ENCODE results near the gene CTPS1.

The CTPS1 gene

DNA sequence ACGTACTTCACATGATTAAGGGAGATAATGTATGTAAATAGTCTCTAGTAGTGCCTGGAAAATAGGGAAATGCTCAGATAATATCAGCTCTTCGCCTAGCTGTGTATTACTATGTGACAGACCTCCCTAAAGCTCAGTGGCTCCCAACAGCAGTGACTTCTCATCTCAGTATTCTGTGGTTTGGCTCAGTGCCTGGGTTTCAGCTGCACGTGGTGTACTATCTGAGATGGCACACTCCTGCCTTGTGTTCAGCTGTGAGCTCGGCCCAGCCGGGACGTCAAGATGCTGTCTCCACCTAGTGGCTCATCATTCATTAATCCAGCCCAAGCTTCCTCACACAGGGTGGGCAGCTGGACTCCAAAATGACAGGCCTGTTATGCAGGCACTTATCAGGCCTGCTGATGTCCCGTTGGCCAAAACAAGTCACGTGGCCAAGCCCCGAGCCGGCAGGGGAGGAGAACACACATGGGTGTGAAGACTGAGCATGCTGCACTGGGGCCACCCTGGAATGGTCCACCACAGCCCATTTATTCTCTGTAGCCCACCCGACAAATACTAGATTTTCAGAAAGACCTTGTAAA is 24.2 kb downstream of the CTPS1 start:
- DNase-seq, result no peak

DNA sequence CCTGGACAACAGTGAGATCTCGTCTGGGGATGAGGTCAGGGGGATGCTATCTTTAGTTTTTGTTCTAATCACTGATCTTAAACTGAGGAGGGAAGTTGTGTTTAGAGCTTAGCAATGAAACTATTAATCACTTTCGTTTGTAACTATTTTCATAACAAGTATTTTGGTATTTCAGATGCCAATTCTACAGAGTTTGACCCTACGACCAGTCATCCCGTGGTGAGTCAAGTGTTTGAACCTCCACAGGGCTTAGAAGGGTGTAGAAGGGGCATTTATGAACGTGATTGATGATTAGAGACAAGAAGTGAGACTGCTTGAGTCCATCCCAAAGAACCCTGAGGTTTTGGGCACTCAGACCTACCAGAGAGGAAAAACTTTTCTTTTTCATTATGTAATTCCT is 26.4 kb downstream of the CTPS1 start:
- no peak for DNase-seq

DNA sequence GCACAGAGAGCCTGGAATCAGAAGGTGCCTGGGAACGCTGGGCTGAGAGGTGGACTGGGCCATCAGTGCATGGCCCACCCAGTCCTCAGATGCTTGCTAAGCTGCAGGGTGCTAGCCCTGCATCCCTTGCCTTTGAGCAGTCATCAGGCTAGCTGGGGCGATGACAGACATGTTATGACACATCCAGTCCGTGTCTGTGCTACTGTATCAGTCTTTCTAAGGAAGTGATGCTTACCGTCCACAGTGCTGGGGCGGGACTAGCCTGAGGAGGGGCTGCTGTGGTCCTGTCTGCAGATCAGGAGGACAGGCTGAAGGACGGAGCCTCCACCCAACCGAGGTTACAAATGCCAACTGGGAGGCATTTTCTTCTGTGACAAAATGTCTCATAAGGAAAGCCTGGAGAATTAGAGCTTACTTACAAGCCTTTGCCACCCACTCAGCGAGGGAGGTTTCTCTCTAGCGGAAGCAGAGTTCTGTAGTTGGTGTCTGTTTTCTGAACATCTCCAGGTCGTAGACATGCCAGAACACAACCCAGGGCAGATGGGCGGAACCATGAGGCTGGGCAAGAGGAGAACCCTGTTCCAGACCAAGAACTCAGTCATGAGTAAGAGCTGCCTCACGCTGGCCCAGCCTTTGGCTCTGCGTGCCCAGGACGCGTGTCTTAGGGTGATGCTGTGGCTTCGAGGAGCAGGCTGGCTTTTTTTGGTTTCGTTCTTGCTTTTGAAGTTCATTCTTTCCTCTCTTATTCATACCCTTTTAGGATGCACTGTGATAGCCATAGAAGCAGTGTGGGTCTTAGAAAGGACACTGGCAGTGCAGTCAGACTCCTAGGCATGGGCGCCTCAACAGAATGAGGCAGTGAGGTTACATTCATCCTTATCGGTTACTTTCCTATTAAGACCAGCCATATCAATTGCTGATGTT is 27.7 kb downstream of the CTPS1 start:
- no peak for DNase-seq

DNA sequence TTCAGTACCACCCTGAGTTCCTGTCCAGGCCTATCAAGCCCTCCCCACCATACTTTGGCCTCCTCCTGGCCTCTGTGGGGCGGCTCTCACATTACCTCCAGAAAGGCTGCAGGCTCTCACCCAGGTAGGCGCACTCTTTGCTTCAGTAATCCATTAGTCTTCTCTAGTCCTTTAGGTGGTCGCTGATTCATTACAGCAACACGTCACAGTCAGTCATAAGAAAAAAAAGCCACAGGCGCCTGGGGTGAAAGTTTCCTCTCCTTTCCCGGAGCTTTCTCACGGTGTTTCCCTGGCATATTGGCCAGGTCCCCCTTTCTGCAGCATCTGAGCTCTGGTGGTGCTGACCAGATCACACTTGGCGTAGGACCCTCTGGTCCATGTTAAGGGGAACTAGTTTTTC is 30.0 kb downstream of the CTPS1 start:
- no peak for DNase-seq

DNA sequence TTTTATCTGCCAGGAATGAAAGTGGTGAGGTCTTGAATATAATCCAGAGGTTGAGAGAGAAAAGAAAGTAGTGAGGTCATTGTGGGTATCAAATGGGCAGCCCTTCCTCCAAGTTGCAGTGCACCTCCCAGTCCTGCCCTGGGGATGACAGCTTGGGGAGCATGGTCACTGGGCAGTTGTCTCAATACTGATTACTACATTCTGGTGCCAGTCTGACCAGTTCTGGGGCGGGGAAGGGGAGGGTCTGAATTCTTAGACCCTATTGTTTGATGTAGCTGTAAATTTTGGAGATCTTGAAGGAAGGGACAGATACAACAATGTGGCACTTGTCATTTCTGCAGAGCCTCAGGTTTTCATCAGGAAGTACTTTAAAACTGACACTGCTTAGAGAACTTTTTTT is 30.8 kb downstream of the CTPS1 start:
- no peak for DNase-seq

DNA sequence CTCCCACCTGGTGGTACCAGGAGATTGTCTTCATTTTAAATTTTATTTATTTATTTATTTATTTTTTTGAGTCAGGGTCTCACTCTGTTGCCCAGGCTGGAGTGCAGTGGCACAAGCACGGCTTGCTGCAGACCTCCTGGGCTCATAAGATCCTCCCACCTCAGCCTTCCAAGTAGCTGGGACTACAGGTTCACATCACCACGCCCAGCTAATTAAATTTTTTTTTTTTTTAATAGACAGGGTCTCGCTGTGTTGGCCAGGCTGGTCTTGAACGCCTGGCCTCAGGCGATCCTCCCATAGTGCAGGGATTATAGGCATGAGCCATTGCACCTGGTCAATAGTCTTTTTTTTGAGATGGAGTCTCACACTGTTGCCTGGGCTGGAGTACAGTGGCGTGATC is 33.5 kb downstream of the CTPS1 start:
- no peak for DNase-seq

DNA sequence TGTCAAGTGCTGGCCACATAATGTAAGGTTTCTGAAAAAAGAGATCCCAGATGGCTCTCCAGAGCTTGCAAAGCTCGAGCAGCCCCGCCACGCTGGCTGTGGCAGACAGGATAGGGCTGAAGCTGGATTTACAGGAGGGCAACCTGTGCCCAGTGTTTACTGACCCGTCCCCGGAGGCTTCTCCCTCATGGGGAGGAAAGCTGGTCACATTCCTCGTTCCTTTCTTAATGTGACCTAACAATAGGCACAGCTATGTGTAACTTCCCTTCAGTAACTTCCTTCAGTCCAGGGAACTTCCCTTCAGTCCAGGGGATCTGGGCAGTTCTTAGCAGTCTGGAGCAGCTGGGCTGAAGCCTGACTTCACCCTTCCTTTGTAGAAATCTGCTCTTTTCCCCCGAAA is 34.3 kb downstream of the CTPS1 start:
- peak; percentile 50 for DNase-seq

DNA sequence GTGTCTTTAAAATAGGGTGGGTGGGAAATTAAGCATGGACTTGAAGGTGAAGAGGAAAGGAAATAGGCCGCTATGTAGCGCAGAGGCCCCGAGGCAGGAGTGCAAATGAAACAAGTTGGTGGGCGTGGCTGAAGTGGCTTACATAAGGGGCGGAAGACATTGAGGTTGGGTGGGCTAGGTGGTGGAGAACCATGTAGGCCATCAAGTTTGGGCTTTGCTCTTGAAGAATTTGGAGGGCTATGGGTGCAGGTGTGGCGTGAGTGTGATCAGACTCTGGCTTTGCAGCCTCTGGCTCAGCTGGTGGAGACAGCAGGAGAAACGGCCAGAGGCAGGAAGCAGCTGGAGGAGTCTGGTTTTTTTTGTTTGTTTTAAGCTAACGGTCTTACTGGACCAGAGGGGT is 35.4 kb downstream of the CTPS1 start:
- no peak for DNase-seq

DNA sequence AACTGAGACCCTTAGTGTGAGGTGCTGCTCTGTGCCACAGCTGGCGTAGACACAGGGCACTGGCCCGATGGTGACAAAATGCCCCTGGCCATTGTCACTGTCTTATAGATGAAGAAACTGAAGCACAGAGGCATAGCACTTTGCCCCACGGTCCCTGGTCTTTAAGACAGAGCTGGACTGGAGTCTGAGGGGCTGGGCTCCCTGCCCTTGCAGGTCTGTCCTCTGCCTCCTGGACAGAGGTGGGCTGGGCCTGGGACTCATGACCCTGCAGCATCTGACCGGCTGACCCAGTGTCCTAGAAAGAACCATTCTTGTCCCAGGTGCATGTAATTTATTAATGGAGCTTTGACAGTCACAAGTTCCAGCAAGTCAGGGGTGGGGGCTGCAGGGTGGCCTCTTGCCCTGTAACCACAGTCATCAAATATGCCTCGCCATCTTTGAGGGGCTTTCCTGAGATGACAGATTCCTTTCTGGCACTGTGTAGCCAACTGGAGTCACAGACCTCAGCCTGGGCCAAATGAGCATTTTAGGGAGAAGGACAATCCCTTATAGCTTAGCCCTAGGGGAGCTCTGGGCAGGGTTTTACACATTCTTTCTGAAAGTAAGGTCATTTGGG is 35.9 kb downstream of the CTPS1 start:
- DNase-seq, result no peak

DNA sequence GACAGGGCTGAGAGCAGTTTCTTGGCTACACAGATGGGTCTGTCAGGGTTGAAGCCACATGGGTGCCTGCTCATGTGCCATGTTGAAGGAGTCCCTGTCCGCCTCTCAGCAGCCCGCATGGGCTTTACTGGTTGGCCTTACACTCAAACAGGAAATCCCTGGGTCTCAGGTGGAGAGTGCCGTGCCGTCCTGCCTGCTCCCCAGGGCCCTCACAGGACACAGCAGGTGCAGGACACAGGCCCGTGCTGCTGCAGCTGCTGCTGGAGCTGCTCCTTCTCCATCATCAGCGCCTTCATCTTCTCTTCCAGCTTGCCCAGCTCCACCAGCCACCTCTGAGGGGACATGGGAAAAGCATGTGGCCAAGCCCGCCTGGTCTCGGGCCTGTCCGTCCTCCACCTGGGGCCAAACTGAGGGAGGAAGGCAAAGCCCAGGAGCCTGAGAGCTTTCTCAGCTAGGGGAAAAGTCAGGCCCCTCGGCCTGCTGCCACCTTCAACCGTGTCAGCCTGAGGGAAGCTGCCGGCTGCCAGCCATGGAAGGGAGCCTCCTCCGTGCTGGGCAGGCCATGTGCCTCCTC is 36.5 kb downstream of the CTPS1 start:
- no peak for DNase-seq

DNA sequence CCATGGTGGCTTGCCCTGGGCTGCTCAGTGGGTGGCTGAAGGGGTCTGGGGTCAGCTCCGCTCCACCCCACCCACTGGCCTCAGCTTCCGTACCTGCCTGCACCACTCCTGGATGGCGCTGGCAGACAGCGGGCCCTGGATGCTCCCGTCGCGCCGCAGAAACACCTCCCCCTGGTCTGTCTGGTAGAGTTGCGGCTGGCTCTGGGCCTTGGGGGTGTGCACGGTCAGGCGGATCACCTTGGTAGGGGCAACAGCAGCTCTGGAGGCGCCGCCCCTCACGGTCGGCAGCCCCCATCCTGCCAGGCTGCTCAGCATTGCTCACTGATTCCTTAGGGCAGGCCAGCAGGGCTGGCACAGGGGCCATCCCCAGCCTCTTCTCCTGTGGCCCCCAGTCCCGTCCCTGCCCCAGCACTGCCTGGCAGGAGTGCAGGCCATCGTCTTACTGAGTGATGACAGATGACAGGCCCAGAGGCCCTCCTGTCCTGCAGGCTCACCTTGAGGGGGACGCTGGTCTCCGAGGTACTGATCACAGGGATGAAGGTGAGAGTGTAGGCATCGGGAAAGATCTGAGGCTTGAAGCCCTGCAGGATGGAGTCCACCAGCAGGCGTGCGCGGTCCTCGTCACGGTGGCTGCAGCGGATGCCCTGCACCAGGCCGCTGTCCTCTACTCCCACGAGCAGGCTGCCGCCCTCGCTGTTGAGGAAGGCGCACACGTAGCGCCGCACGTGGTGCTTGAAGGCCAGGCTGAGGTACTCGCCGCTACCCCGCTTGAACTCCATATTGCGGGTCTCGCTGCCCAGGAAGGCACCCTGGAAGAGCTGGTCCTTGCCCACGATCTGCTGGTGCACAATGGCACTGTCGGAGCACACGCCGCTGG is 37.9 kb downstream of the CTPS1 start:
- DNase-seq, result no peak

DNA sequence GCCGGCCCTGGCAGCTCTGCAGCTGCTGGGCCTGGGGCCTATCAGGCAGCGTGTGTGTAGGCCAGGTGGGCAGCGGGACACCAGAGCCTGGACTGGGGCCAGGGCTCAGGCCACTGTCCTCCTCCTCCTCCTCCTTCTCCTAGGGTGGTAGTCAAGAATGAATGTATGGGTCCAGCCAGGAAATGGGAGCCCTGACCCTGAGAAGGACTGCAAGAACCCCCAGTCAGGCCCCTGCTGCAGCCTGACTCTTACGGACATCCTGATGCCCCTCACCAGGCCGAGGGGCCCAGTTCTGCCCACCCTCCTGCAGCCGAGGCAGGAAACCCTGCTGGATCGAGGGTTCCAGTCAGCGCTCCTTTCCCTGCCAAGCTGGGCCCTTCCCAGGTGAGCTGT is 38.5 kb downstream of the CTPS1 start:
- no peak for DNase-seq

DNA sequence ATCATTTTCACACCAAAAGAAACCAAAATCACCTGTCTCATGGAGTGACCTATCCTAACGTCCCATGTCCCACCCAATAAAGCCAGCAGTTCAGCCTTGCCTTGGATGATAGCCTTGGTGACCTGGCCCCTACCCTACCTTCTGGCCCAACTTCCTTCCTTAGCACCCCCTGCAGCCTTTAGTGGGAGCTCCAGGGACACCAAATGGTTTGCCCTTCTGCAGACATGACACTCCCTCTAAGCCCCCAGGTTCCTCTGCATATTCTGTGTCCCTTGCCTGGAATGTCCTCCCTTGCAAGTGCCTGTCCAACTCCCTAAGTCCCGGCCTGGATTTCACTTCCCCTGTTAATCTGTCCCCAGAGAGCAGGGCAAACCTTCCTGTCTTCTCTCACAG is 39.9 kb downstream of the CTPS1 start:
- DNase-seq, result no peak

DNA sequence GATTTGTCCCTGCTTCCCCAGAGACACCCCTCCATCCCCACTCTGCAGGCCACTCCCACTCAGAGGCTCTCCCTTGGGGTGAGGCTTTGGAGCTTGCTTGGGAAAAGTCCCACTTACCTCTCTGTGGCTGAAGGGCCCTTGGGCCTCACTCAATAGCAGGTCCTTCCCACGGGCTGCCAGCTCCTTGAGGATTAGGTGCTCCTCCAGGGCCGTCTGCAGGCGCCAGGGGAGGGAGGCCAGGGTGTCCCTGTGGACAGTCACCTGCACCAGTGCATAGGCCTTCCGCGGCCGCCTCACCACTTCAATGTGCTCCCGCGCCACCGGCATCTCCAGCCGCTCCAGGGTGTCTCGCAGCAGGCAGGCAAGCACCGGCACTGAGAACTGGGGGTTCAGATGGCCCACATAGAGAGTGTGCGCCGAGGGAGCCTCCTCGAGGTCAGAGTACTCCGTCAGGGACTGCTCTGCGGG is 40.6 kb downstream of the CTPS1 start:
- DNase-seq, result no peak

DNA sequence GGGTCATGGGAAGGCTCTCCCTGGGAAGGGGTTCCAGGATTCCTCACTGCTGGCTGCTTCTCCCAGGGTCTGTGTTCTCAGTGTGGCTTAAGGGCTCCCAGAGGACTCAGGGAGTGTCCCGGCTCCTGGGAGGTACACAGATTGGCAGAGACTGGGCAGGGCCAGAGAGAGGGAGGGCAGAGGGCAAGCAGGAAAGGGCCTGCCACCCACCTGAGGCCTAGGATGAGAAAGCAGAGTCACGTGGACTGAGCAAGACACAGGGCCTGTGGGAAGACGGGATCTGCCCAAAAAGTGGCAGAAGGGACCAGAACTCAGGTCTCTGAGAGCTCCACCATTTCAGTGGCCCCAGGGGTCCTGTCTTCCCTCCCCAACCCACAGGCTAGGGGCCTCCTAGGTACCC is 41.2 kb downstream of the CTPS1 start:
- no peak for DNase-seq

DNA sequence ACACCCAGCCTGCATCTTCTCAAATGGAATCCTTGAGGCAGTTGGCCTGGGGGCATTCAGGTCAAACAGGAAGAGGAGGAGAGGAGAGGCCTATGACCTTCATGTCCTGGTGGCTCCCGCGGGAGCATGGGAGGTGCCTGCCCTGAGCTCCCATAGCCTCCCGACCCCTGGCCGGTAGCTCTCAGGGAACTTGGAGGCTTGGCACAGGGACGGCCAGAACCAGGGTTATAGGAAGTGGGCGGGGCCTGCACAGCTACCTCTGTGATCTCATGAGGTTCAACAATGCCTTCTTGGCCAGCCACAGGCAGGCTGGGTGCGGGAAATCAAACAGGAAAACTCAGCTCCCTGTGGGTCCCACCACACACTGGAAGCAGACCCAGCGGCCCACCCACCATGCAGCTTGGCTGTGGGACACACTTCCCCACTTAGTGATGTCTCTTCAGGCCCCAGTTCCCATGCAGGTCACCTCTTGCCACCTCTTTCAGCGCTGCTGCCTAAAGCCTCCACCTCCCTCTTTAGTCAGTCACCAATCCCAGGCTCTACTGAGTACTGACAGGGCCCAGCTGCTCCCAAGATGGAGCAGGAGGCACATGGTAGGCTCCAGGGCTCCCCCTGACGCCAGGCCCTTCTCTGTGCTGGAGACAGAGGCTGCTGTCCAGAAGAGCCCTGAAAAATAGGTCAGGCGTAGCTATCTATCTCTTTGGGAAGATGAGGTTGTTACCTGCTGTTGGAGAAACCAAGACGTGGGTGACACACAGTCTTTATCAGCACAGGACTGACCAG is 42.2 kb downstream of the CTPS1 start, which contains the start of gene SLFNL1:
TSS of gene SLFNL1 (minus strand) at position 200 of the 783 bp plus-strand sequence. CDS start 1,065 bp downstream, outside the sequence.
- DNase-seq, result no peak

DNA sequence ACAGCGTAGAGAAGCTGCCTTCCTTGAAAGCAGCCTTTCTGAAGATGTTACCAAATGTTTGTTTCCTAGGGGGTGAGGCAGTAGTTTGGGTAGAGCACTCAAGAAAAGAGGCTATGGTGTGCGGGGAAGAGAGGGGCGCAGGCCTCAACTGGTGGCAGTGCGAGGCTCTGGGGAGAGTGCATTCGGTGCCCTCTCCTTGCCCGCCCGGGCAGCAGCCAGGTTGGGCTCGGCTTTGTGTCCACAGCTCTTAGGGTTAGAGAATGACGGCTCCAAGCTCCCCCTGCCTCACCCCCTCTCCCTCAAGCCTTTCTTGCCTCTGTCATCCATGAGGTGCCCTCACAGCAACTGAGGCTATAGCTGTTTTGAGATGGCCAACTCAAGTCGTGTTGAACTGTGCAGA is 42.9 kb downstream of the CTPS1 start:
- no peak for DNase-seq

DNA sequence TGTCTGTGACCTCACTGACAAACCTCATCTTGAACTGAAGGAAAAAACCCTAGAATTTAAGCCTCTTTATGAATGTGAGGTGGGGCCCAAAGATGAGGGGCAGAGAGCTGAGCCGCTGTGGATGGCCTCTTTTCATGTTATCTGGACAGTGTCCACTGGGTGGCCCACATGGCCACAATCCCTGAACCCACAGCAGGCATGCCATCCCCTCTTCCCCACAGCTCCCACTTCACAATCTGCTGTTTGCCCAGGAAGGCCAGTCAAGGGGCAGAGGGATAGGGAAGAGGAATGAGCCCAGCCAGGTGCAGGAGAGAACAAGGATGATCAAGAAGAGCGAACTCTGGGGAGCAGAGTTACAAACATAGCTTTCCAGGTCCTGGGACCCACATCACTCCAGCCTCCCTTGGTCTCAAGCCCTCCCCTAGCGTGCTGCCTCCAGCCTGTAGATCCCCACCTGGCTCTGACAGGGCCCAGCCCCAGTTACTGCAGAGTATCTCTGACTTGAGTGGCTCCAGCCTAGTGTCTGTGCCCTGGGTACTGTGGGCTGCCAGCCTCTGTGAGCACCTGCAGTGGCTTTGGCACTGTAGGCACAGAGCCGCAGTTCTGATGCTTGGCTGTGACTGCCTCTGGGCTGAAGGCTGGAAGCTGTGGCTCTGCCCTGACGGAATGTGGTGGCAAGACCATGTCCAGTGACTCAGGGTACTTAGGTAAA is 43.9 kb downstream of the CTPS1 start:
- DNase-seq, result no peak

DNA sequence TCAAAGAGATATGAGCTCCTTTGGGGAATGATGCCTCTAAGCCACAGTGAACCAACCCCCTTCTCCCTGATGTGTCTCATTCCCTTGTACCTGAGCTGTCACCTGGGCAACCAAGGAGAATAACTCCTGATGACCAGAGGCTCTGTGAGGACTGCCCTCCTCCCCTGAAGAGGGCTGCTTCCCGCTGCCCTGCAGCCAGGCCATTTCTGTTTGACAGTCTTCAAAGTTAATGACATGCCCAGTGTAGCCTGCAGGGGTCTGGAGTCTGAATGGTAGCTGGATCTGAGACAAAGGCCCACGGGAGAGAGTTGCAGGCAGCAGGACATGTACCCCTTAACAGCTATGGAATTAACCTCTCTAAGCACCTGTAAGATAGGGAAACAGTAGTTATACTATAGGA is 45.5 kb downstream of the CTPS1 start:
- DNase-seq, result no peak

DNA sequence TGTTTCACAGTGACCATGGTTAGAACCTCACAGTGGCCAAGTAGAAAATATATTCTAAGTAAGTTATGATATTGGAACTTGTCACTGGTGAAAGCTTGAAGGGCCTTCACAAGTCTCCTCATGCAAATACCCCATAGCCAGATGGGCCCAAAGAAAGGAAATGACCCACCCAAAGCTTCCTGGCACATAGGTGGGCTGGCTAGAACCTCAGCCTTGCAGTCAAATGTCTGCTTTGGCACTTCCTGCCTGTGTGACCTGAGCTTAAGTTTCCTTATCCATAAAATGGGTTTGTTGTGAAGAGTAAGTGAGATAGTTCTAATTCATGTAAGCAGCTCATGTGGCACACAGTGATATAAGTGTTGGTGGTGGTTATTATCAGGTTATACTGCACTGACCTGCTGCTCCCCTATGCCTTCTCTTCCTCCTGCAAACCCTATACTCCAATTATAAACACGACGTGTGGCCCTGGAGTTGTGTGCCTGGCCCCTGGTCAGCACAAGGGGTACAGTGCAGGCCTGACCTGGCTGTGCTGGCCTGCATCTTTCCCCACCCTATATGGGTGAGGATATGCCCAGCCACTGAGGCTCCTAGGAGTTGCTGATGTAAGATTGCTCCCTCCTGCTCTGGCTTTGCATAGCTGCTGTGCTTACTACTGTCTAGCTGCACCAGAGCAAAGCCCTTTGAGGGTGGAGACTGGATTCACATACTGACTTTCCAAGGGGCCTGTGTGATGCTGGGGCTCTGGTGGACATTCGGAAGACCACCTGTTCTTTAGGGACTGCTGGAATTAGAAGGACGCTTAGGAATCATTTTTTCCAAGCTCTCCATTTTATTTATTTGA is 46.7 kb downstream of the CTPS1 start:
- DNase-seq, result no peak

All from NCI-H2227 treated with DMSO at 0.1 percent for 48 hours (cell line).